K562 (cell line): Measurements from ENCODE around the gene SP4. TPM values are rescaled to one million over a fixed set of nuclear protein-coding genes. Genes with fewer than 3 reads are reported as not detected.
A peak's percentile ranks its signal among the peaks of the same experiment; 100 is the strongest.

Experiments used
- ELF4 ChIP-seq: fragments of 450-650 bp; formaldehyde crosslinking; IDR thresholded peaks from 2 replicates; pipeline ENCODE4 v1.4.0; 2022; ENCODE audit warnings: missing genetic modification characterization
- EWSR1 ChIP-seq: fragments of 450-650 bp; IDR thresholded peaks from 2 replicates; pipeline ENCODE4 v1.6.1; 2018; ENCODE audit warnings: borderline replicate concordance, mild to moderate bottlenecking, low read depth, moderate library complexity; ENCODE audit not compliant: partially characterized antibody
- FIP1L1 ChIP-seq: fragments of 200-400 bp; formaldehyde crosslinking; IDR thresholded peaks from 2 replicates; pipeline ENCODE4 v1.6.1; 2018; ENCODE audit warnings: mild to moderate bottlenecking, low read depth, low read length; ENCODE audit not compliant: poor library complexity, severe bottlenecking
- GTF2F1 ChIP-seq: IDR thresholded peaks from 2 replicates; pipeline ENCODE4 v1.6.1; 2011; ENCODE audit warnings: low read depth, low read length, improper control_type of control experiment
- GTF3C2 ChIP-seq: IDR thresholded peaks from 3 replicates; pipeline ENCODE4 v1.6.1; 2011; ENCODE audit warnings: borderline replicate concordance, mild to moderate bottlenecking, moderate library complexity; ENCODE audit not compliant: insufficient read length; ENCODE audit errors: extremely low read depth
- ILF3 ChIP-seq: fragments of 450-650 bp; IDR thresholded peaks from 2 replicates; pipeline ENCODE4 v1.6.1; 2018; ENCODE audit warnings: antibody characterized with exemption, mild to moderate bottlenecking, moderate library complexity, borderline replicate concordance
- ILK ChIP-seq: fragments of 450-650 bp; IDR thresholded peaks from 2 replicates; pipeline ENCODE4 v1.6.1; 2016; ENCODE audit warnings: missing genetic modification characterization, low read depth, mild to moderate bottlenecking, missing compliant biosample characterization, moderate library complexity, borderline replicate concordance
- LEF1 ChIP-seq: fragments of 450-650 bp; IDR thresholded peaks from 2 replicates; pipeline ENCODE4 v1.6.1; 2016; ENCODE audit warnings: mild to moderate bottlenecking
- MAFF ChIP-seq: IDR thresholded peaks from 2 replicates; pipeline ENCODE4 v1.6.1; 2012; ENCODE audit warnings: low read length, improper control_type of control experiment
- SMARCE1 ChIP-seq: fragments of 450-650 bp; IDR thresholded peaks from 2 replicates; pipeline ENCODE4 v1.7.1; 2016; ENCODE audit warnings: mild to moderate bottlenecking
- SP2 ChIP-seq: IDR thresholded peaks from 2 replicates; pipeline ENCODE4 v1.6.1; 2011; ENCODE audit warnings: mild to moderate bottlenecking, low read depth, low read length, moderate library complexity; ENCODE audit not compliant: poor library complexity, severe bottlenecking; ENCODE audit errors: extremely low read depth
- TFAM ChIP-seq: fragments of 250-450 bp; sonication (Bioruptor Pico); conservative IDR thresholded peaks from 2 replicates; pipeline ENCODE4 v1.5.0; 2021; ENCODE audit warnings: mild to moderate bottlenecking, moderate library complexity
- THRA ChIP-seq: fragments of 450-650 bp; IDR thresholded peaks from 2 replicates; pipeline ENCODE4 v1.6.1; 2017; ENCODE audit warnings: mild to moderate bottlenecking, moderate library complexity
- U2AF1 ChIP-seq: fragments of 200-400 bp; formaldehyde crosslinking; optimal IDR thresholded peaks from 2 replicates; pipeline ENCODE3; 2017; ENCODE audit warnings: mild to moderate bottlenecking, low read depth, low read length, moderate library complexity
- ZNF12 ChIP-seq: sonication (generic); formaldehyde crosslinking; IDR thresholded peaks from 2 replicates; pipeline ENCODE4 v1.4.0; 2020; ENCODE audit warnings: mild to moderate bottlenecking, missing genetic modification reagents
- ZNF184 ChIP-seq: sonication (generic); formaldehyde crosslinking; IDR thresholded peaks from 2 replicates; pipeline ENCODE4 v1.5.0; 2020; ENCODE audit warnings: missing genetic modification reagents
- ZNF224 ChIP-seq: sonication (generic); formaldehyde crosslinking; IDR thresholded peaks from 2 replicates; pipeline ENCODE4 v1.8.0; 2022; ENCODE audit warnings: mild to moderate bottlenecking, missing genetic modification reagents
- ZNF830 ChIP-seq: fragments of 250-450 bp; sonication (Bioruptor Pico); IDR thresholded peaks from 2 replicates; pipeline ENCODE4 v1.5.0; 2021; ENCODE audit warnings: mild to moderate bottlenecking
- polyA plus RNA-seq, 8 experiments: library from polyadenylated mRNA; depleted of rRNA in 4 of 8; stranded (reverse) in 5 of 8; unstranded in 3 of 8; fragments of >200 nt; fragmentation: Nextera tagmentation in 2 of 8; fragmentation: Illumina TruSeq in 1 of 8; extraction: Ambion mirVana in 2 of 8; extraction: Trizol in 1 of 8; gene quantifications; 2 replicates each; pipeline versions ENCODE4 v1.2.1 to v1.2.3, GENCODE V29; 2011 to 2014; ENCODE audit warnings: inconsistent platforms in 1 of 8, missing spikeins in 1 of 8
- total RNA-seq, 7 experiments: library from RNA; depleted of rRNA in 6 of 7; stranded (reverse); fragments of >200 nt in 6 of 7; fragmentation: Illumina TruSeq in 2 of 7; extraction: Trizol in 2 of 7; gene quantifications; 2 replicates each; pipeline versions ENCODE4 v1.2.1 to v1.2.3, GENCODE V29; 2011 to 2021; ENCODE audit warnings: low replicate concordance in 1 of 7
- TF ChIP-seq, protein P1 (sequence below): sonication (generic); formaldehyde crosslinking; IDR thresholded peaks from 2 replicates; pipeline ENCODE4 v1.8.0; 2023; ENCODE audit warnings: missing genetic modification reagents, mild to moderate bottlenecking, borderline replicate concordance

The SP4 gene
- total and polyA plus RNA-seq, 9 of the 15 experiments (the other 6 are each of a cell fraction or from before 2014, with no cell fraction given): 2.4 to 9.4 (median 4.5) TPM

DNA sequence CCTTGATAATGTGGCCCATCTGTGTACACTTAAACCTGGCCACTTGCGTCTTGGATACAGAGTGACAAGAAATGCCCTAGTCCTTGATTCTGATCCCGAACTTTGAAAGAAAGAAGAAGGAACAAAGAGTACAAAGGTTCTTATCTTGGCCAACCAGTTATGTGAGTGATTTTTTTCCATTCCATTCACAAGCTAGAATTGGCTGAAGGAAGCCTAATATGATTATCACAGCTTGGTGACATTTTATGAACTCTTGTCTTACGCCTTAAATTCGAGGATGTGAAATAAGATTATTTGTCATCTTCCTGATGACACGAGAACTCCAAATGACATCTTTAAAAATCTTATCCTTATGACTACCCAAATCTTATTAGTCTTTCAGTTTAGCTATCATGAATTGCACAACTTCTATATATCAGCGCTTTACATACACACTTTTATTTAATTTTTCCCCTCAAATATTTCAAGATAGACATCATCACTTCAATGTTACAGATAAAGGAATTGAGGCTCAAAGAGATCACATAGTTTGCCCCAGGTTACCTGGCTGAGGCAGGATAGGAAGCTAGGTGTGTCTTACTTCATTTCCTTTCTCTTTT, 13.0 kb upstream of the SP4 start (continued):
- TF ChIP-seq, protein P1, sequence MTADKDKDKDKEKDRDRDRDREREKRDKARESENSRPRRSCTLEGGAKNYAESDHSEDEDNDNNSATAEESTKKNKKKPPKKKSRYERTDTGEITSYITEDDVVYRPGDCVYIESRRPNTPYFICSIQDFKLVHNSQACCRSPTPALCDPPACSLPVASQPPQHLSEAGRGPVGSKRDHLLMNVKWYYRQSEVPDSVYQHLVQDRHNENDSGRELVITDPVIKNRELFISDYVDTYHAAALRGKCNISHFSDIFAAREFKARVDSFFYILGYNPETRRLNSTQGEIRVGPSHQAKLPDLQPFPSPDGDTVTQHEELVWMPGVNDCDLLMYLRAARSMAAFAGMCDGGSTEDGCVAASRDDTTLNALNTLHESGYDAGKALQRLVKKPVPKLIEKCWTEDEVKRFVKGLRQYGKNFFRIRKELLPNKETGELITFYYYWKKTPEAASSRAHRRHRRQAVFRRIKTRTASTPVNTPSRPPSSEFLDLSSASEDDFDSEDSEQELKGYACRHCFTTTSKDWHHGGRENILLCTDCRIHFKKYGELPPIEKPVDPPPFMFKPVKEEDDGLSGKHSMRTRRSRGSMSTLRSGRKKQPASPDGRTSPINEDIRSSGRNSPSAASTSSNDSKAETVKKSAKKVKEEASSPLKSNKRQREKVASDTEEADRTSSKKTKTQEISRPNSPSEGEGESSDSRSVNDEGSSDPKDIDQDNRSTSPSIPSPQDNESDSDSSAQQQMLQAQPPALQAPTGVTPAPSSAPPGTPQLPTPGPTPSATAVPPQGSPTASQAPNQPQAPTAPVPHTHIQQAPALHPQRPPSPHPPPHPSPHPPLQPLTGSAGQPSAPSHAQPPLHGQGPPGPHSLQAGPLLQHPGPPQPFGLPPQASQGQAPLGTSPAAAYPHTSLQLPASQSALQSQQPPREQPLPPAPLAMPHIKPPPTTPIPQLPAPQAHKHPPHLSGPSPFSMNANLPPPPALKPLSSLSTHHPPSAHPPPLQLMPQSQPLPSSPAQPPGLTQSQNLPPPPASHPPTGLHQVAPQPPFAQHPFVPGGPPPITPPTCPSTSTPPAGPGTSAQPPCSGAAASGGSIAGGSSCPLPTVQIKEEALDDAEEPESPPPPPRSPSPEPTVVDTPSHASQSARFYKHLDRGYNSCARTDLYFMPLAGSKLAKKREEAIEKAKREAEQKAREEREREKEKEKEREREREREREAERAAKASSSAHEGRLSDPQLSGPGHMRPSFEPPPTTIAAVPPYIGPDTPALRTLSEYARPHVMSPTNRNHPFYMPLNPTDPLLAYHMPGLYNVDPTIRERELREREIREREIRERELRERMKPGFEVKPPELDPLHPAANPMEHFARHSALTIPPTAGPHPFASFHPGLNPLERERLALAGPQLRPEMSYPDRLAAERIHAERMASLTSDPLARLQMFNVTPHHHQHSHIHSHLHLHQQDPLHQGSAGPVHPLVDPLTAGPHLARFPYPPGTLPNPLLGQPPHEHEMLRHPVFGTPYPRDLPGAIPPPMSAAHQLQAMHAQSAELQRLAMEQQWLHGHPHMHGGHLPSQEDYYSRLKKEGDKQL (CRISPR knock-in tag): no peak
- TF ChIP-seq ZNF12 (CRISPR knock-in tag): no peak
- TF ChIP-seq ILF3: no peak
- peak; percentile 55; the same call in 1 of the 2 replicates for TF ChIP-seq SMARCE1
- no peak for TF ChIP-seq GTF2F1
- TF ChIP-seq THRA: no peak
- no peak for TF ChIP-seq FIP1L1
- TF ChIP-seq LEF1: 0 out of 2 replicates have a peak, but pooled peaks have one; percentile 17
- TF ChIP-seq ILK (tag): no peak
- TF ChIP-seq TFAM: no peak
- TF ChIP-seq ZNF184: no peak
- no peak for TF ChIP-seq SP2
- no peak for TF ChIP-seq ELF4
- no peak for TF ChIP-seq ZNF224 (CRISPR knock-in tag)
- no peak for TF ChIP-seq ZNF830 (CRISPR knock-in tag)
- TF ChIP-seq GTF3C2: no peak
- no peak for TF ChIP-seq EWSR1
- TF ChIP-seq U2AF1: no peak
- no peak for TF ChIP-seq MAFF
